ENCODE data around the gene BTG1.

Gene BTG1

GRCh38 chr12:92144631-92145480 lies 790 bp downstream of the BTG1 start:
- no peak for TF ChIP-seq CTCF (IDR thresholded peaks at IDR 0.05; ENCODE audit: low read depth, low read length)
- DNase-seq (ENCODE audit: low read depth in 2 of 2), result peak; percentile 49 to 71
- H3K4me3 ChIP-seq (replicated peaks in 1 of 2; ENCODE audit: low read depth in 2 of 2, low read length in 2 of 2), result peak overlapping the region; percentile 94 to 98

- DNase-seq (ENCODE audit: low read depth in 2 of 2), result peak; percentile 98
- peak overlapping the region; percentile 94 to 98 for H3K4me3 ChIP-seq (replicated peaks in 1 of 2; ENCODE audit: low read depth in 2 of 2, low read length in 2 of 2)
- TF ChIP-seq CTCF (IDR thresholded peaks at IDR 0.05; ENCODE audit: low read depth, low read length), result peak; percentile 84
Measured at GRCh38 chr12:92143686-92144630, 1.7 kb downstream of the BTG1 start.

- no peak for TF ChIP-seq CTCF (IDR thresholded peaks at IDR 0.05; ENCODE audit: low read depth, low read length)
- peak overlapping the region; percentile 94 to 98 for H3K4me3 ChIP-seq (replicated peaks in 1 of 2; ENCODE audit: low read depth in 2 of 2, low read length in 2 of 2)
- DNase-seq (ENCODE audit: low read depth in 2 of 2), result peak in 1 of 2 donors; percentile 22
Measured at GRCh38 chr12:92143258-92143657, 2.4 kb downstream of the BTG1 start.

- peak overlapping the region; percentile 94 to 98 for H3K4me3 ChIP-seq (replicated peaks in 1 of 2; ENCODE audit: low read depth in 2 of 2, low read length in 2 of 2)
- peak in 1 of 2 donors; percentile 11 for DNase-seq (ENCODE audit: low read depth in 2 of 2)
- TF ChIP-seq CTCF (IDR thresholded peaks at IDR 0.05; ENCODE audit: low read depth, low read length), result no peak
Measured at GRCh38 chr12:92142251-92142926, 3.3 kb downstream of the BTG1 start.

GRCh38 chr12:92141591-92142121 lies 4.0 kb downstream of the BTG1 start:
- H3K4me3 ChIP-seq (replicated peaks in 1 of 2; ENCODE audit: low read depth in 2 of 2, low read length in 2 of 2), result peak overlapping the region; percentile 94 to 98
- DNase-seq (ENCODE audit: low read depth in 2 of 2), result peak in 1 of 2 donors; percentile 56
- TF ChIP-seq CTCF (IDR thresholded peaks at IDR 0.05; ENCODE audit: low read depth, low read length), result no peak
